Suprapubic skin (tissue), 3 donors: ENCODE results near the gene TREH.

Experiments used
- POLR2A ChIP-seq, 2 donors: fragments of 450-650 bp; IDR thresholded peaks; one replicate each; pipeline ENCODE4 v1.6.1; 2017; ENCODE audit warnings: antibody characterized with exemption in 2 of 2, mild to moderate bottlenecking in 2 of 2, moderate library complexity in 2 of 2
- TF ChIP-seq, protein P1 (sequence below), 2 donors: fragments of 200-600 bp in 1 of 2; fragments of 450-650 bp in 1 of 2; sonication (generic) in 1 of 2; IDR thresholded peaks; one replicate each; pipeline ENCODE4 v1.5.1; 2016 to 2019; ENCODE audit warnings: antibody characterized with exemption in 2 of 2, mild to moderate bottlenecking in 1 of 2, moderate library complexity in 1 of 2

DNA sequence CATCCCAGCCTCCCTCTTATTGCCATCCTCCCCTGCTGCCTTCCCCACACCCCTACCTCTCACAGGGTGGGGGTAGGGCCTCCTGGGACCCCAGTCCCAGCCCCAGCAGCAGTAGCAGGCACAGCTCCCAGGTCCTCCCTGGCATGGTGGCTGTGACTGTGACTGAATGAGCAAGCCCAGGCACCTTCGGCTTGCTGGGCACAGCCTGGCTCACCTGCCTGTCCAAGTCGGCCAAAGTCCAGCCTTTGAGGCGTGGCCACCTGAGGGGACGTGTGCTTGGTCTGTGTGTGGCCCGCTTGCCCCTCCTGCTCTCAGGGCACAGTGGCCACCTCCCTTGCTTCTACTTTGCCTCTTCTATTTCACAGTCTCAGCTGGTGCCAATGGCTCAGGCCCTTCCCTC, at the start of gene TREH:
- TF ChIP-seq, protein P1, sequence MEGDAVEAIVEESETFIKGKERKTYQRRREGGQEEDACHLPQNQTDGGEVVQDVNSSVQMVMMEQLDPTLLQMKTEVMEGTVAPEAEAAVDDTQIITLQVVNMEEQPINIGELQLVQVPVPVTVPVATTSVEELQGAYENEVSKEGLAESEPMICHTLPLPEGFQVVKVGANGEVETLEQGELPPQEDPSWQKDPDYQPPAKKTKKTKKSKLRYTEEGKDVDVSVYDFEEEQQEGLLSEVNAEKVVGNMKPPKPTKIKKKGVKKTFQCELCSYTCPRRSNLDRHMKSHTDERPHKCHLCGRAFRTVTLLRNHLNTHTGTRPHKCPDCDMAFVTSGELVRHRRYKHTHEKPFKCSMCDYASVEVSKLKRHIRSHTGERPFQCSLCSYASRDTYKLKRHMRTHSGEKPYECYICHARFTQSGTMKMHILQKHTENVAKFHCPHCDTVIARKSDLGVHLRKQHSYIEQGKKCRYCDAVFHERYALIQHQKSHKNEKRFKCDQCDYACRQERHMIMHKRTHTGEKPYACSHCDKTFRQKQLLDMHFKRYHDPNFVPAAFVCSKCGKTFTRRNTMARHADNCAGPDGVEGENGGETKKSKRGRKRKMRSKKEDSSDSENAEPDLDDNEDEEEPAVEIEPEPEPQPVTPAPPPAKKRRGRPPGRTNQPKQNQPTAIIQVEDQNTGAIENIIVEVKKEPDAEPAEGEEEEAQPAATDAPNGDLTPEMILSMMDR (IDR thresholded peaks at IDR 0.05) = no peak
- no peak for TF ChIP-seq POLR2A (IDR thresholded peaks at IDR 0.05)
